ENCODE data around the gene KRTAP21-1.
"Not testable (repeated sequence)": the region's sequence is repeated elsewhere in the genome, so short reads cannot be mapped to it uniquely, and the experiment has no call there.

KRTAP21-1 gene

GRCh38 chr21:30755328-30755727 is at the start of gene KRTAP21-1:
TSS of gene KRTAP21-1 (minus strand) at chr21:30755428. CDS start at chr21:30755378, 50 bp downstream.
- not testable (repeated sequence) for DNase-seq

- DNase-seq = no peak
Observed at GRCh38 chr21:30800605-30801004, 45.4 kb upstream of the KRTAP21-1 start.

- DNase-seq = no peak
Observed at GRCh38 chr21:30793581-30794314, 38.5 kb upstream of the KRTAP21-1 start.

- no peak for DNase-seq
Observed at GRCh38 chr21:30779249-30779648, 24.0 kb upstream of the KRTAP21-1 start.

- DNase-seq = no peak
Observed at GRCh38 chr21:30769724-30770431, 14.7 kb upstream of the KRTAP21-1 start.

DNA sequence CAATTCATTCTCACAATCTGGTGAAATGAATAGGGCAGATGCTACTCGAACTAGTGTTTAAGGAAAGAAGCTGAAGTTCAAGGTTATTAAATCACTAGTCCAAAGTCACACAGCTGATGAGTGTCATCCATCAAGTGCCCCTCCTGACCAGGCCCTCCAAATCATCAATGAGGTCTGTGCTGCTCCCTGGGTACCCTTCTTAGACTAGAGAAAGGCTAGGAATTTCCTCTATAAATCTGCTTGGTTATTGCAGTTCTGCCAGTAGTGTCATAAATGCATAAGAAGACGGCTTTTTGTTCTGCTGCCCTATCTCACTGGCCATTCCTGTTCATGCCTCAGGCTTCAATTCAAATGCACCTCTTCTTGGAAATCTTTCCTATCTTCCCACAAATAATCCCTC is 5.5 kb upstream of the KRTAP21-1 start:
- no peak for DNase-seq

- no peak for DNase-seq
Observed at GRCh38 chr21:30758306-30758705, 3.1 kb upstream of the KRTAP21-1 start.

- DNase-seq = no peak
Observed at GRCh38 chr21:30747159-30747558, 8.1 kb downstream of the KRTAP21-1 start, which contains the start of gene KRTAP21-2. TSS of gene KRTAP21-2 (minus strand) at chr21:30747259. CDS start at chr21:30747202, 57 bp downstream.

DNA sequence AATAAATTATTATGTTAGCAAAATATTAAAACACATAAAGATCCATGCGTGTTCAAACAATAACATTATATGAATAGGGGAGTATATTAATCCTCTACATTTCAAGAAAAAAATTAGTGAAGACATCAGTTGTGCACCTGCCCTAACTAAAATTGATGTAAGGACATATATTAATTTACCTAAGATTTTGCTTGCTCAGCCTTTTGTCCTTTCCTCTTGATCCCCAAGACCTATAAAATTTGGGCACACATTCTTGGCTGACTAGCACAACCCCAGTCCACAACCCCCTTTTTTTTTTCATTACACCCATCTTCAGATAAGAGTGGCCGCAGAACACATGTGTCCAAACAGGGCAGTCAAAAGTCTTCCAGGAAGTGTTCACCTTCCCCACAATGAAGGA is 14.8 kb downstream of the KRTAP21-1 start:
- no peak for DNase-seq

DNA sequence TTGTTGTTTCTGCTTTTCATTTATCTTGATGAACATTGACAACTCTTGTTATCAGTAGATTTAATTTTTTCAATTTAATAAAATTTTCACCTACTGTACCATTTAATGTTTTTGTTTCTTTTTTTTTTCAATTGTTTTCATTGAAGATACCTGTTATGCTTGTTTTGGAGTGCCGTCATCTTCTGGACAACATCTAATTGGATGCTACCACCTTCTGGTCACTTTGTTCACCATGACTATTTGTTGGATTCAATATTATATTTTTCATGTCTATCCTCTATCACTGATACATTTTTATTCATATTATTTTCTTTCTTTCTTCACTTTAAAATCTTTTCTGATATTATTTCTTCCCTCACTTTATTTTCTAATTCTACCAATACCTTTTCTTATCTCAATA is 22.2 kb downstream of the KRTAP21-1 start:
- DNase-seq = no peak

DNA sequence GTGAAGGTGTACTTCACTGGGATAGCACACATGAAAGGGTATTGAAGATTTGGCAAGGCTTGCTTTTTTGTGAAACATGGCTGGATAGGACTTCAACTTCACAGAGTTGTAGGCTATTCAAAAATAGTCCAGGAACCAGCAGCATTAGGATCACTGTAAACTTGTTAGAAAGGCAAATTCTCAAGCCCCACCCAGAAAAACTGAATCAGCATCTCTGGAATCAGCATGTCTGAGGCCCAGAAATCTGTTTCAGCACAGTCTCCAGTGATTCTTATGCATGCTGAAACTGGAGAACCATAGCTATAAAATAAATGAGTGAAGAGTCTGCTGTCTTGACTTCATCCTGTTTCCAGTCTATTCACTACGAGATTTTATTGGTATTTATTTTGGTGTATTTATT is 28.5 kb downstream of the KRTAP21-1 start:
- DNase-seq = no peak

DNA sequence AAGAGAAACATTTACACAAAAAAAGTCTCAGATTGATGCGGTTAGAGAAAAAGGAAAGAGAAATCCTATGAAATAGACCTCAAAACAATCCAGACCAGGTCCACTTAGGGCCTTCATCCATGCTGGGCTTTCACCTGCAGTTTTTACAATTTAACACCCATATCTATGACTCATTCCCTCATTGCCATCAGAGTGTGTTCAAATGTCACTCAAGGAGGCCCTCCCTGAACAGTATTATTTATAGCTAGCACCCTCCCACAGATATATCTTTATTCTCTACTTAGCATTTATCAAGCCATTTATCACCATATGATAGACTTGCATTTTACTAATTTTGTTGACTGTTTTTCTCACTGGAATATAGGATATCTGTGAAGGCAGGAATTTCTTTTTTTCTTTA is 35.8 kb downstream of the KRTAP21-1 start:
- no peak for DNase-seq

DNA sequence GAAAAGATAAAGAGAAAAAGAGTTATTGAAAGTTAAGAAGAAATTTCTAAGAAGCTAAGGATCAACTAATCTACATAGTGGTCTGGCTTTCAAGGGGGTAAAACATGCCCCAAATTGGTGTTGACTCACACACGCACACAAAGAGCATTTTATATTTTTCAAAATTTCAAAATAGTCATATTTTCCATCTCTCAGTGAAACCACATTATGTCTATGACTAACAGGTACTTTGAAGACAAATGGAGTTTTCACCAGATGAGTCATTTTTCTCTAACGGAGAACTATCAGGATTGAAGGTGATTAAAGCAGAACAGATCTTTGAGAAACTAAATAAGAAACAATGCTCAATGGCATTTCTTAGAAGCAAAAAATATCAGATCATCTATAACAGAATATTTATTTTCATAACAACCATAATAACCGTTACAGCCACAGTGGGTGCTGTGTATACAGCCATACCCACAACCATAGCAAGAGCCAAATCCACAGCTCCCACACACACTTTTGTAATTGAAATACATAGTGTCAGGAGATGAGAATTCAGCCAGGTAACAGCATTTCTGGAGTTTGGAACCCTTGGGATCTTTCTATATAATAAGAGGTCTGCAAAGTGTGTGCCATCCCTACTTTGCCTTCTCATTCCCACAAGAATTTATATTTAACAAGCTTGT is 36.9 kb downstream of the KRTAP21-1 start, which contains the start of gene KRTAP21-3:
KRTAP21-3 (minus strand) TSS at position 539 of the 671 bp plus-strand sequence; CDS start at position 521, 18 bp downstream.
- no peak for DNase-seq

DNA sequence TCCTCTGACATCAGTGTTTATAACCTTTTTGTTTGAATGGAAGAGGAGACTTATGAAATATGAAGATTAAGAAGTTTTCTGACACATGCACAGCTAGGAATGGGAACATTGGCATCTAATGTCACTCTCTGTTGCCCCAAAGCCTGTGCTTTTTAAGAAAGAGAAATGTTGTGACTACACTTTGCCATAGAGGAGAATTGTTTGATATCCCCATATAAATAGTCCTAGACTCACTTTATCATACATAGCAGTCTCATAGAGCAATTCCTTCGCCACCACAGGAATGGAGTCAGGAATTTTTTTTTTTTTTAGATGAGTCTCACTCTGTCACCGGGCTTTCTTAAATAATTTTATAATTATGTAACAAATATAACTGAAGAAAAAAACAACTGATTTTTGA is 38.1 kb downstream of the KRTAP21-1 start:
- DNase-seq = no peak

DNA sequence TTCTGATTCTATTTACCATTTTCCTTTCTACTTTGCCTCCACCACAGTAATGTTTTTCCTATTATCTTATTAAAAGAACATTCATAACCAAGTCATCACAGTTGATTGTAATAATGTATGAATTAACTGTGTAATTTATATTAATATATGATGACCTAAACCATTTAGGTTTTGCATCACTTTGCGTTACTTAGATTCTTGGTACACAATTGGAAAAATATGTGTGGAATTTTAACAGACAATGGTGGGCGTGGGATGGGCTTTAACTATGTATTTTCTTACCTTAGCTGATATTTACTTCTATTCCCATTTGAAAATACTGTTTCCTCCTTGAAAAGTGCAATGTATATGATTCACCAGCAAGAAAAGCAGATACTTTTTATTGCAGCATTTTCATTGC is 40.3 kb downstream of the KRTAP21-1 start:
- DNase-seq = no peak

- DNase-seq = no peak
Observed at GRCh38 chr21:30714456-30714855, 40.8 kb downstream of the KRTAP21-1 start.

DNA sequence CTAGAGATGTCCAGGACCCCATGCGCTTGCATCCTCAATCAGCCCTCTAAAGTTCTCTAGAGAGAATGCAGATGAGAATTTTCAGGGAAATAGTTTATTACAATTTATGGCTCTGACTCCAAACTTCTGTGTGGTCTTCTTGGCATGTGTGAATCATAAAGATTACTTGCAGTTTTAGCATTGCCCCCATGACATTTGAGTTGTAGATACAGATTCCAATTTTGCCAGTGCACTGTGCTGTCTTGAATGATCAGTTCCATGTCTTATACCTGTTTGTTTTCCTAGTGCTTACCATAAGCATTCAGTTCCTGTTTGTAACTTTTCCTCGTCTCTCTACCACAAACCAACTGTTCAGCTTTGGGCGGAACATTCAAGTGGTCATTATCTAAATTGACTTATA is 41.5 kb downstream of the KRTAP21-1 start:
- no peak for DNase-seq

DNA sequence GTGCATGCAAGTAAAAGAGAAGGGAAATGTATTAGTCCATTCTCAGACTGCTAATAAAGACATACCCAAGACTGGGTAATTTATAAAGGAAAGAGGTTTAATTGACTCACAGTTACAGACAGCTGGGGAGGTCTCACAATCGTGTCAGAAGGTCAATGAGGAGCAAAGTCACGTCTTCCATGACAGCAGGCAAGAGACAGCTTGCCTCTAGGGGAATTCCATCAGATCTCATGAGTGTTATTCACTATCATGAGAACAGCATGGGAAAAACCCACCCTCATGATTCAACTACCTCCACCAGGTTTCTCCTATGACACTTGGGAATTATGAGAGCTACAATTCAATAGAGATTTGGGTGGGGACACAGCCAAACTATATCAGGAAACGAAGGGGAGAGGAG is 44.7 kb downstream of the KRTAP21-1 start:
- no peak for DNase-seq

DNA sequence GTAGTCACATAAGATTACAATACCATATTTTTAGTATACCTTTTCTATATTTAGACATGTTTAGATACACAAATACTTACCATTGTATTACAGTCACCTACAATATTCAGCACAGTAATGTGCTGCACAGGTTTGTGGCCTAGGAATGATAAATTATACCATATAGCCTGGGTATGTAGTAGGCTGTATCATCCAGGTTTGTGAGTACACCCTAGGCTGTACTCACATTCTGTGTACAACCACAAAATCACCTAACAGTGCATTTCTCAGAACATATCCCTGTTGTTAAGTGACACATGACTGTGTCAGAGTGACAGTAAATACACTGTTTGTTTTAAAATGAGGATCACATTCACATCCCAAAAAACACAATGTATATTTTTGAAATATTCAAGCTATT is 47.8 kb downstream of the KRTAP21-1 start:
- no peak for DNase-seq

Measured in NCI-H345 (cell line).